HG03575 (cell line): ENCODE measurements around the gene NFATC2.

ENCODE experiments used
- ATAC-seq: cut with Tn5 transposase; IDR thresholded peaks from one replicate; pipeline ENCODE4 v1.9.1; 2021; ENCODE audit not compliant: unreplicated experiment, insufficient number of reproducible peaks, low FRiP score; ENCODE audit errors: extremely low read depth

The NFATC2 gene

DNA sequence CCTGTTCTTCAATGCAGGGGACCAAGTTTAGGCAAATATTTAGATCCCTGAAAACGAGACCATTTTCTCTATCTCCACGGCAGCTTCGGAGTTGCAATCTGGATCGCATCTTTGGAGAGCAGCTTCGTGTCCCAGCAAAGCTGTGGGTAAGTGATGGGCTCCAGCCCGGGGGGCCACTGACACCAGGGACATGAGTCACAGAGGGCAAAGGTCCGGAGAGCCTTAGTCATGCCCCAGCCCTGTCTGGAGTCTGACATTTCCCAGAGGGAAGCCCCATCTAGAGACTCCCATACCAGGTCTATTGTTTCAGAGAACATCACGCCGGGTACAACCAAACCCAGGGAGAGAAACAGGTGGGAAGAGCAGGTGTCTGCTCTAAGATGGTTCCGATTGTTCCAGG, 95.9 kb downstream of the NFATC2 start:
- no peak for ATAC-seq

DNA sequence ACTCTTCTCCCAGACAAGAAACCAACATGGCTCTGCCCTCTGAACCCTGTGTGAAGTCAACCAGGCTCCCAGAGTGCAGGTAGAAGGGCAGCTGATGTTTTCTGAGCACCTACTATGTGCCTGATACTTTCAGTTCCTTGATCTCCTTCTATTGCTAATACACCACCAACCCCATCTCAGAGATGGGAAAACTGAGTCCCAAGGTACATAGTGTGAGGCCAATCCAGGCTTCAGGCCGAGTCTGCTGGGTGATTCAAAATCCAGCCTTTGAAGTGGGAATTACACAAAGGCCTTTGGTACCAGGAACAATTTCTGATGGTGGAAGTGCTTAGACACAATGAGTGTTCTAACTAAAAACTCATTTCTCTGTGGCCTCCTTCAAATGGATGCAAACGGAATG, 96.3 kb downstream of the NFATC2 start:
- ATAC-seq = no peak

DNA sequence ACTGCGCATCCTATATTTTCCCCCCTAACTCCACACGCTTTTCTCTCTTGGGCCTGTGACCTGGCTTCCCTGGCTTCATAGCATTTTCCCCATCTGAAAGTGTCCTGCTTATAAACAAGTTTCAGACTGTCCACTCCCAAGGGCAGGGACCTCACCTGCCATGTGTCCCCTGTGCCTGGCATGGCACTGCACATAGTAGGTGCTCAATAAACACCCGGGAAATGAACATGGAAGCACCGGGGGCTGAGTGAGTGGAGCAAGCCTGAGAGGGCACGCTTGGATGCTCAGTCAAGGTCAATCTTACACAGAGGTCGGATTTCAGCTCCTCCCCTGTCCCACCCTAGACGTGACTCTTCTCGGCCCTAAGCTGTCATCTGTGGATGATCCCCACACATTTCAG, 96.9 kb downstream of the NFATC2 start:
- no peak for ATAC-seq

DNA sequence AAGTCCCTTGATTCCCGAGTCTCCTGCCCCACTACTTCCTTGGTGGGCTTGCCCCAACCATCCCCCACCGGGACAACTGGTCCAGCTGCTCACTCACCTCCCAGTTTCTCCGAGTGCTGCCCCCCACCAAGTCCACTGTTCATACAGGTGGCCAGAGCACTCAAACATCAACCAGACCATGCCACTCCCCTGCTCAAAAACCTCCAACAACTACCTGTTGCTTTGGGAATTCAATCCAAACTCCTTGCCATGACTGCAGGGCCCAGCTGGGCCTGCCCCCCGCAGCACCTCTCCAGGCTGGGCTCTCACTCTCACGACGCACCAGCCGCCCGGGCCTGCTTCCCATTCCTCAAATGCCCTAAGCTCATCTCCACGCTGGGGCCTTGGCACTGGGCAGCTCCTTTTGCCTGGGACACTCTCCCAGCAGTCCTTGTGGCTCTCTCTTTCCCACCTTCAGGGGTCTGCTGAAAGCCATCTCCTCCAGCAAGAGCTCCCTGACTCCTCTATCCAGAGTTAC, 97.5 kb downstream of the NFATC2 start:
- ATAC-seq = no peak

DNA sequence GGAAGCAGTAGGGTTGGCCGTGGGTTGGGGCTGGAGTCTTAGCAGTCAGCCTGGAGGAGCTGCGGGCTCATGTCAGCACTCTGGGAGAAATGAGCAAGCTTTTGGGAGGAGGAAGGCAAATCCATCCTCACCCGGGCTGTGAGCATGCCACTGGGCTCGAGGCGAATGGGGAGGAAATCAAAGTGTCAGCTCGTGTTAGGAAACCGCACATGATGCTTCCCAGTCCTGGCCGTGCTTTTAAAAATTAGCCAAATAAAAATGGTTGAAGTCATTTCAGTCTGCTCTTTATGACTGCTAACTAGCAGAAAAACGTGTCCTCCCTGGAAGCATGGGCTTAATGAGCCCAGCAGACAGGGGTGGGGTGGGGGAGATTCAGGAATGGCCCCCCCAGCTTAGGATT, 98.1 kb downstream of the NFATC2 start:
- ATAC-seq = no peak

DNA sequence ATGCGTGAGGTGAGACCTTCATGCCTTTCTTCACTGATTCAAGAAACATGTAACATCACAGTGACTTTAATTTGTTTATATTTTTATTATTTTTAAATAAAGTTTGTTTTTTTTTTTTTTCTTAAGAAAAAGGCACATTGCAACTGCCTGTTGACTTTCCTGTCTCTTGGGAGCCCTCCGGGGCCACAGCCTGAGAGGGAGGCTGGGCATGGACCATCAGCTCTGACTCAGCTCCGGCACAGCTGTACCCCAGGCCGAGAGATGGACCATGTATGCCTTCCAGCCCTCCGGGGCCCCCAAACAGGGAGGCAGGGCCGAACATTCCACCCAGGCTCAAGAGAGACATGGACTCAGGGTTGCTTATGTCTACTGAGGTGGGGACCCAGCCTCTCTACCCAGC, 99.9 kb downstream of the NFATC2 start:
- no peak for ATAC-seq

DNA sequence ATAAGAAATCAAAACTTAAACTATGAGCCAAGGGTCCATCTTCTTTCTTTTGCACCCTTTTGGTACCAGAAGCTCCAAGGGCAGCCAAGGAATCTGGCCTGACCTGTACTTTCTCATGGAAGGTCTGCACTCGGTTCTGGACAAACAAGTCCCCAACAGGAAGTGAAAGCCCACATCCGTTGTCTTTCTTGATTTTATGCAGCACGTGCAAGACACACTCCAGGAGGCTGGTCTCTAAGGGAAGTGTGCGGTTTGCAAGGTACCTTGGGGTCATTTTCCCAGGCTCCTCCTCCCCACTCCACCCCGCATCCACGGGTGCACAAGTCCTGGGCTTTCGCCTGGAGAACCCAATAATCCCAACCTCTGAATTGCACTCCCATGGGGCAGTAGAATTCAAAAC, 101.9 kb downstream of the NFATC2 start:
- no peak for ATAC-seq

DNA sequence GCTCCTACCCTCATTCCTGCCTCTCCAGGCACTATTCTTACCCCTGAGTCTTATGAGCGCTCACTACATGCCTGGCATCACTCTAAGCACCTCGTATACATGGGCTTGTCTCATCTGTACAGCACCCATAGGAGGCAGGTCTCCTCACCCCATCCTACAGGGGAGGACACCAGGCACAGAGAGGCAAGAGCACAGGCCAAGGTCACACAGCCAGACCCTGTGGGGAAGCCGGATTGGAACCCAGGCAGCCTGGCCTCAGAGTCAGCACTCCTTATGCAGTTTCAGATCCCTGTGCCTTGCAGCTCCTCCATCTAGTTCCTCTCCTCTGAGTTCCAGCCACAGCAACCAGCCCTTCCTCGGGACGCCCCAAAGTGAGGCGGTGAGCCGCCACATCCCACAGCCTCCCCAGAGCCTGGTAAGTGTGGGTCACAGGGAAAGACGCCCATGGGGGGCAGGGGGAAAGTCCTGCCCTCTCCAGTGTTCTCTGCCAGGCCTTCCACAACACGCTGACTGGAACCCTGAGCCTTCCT, 103.3 kb downstream of the NFATC2 start:
- no peak for ATAC-seq

DNA sequence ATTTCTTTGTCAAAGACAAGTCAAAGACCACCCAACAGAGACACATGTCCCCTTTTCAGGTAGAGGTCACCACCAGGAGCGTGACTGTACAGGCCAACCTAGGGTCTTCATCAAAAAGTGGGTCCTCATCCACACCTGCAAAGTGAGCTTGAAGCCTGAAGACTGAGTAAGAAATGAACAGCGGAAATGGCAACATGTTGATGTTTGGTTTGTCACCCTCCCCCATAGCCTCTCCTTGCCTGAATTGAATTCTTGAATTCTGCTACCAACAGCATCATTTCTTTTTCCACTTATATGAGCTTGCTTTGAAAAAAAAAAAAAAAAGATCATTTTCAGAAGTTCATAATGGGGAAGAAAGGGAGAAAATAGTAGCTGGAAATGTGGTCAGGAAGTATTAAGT, 104.4 kb downstream of the NFATC2 start:
- no peak for ATAC-seq

DNA sequence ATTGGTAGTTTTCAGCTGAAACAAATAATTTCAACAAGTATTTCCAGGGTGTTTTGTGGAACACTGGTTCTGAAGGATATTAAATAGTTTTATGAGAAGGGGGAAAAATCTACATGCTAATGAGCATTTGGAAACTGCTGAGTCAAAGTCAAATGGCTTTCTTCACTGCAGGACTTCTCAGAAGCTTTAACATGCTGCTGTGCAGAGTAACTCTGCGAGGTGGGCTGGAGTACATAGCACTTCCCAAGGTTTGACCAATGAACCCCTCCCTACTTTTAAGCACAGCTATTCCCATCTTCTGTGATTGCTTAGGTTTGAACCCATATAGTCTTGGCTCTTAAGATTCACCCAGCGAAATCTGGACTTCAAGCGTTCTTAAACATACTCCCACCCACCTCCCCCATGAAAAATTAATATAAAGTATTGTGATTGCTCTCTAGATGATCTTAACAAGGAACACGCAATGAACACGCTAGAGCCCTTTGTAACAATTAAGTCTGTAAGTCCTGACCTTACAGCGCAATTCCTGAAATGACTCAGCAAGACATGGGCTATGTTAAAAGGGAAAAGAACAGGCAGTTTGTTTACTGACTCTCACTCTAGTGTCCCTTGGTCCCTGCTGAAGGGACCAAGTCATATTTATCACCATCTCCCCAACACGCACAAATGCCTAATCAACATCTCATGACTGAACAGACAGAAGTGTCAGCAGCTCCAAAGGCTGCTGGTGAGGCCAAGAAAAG, 105.2 kb downstream of the NFATC2 start:
- no peak for ATAC-seq

DNA sequence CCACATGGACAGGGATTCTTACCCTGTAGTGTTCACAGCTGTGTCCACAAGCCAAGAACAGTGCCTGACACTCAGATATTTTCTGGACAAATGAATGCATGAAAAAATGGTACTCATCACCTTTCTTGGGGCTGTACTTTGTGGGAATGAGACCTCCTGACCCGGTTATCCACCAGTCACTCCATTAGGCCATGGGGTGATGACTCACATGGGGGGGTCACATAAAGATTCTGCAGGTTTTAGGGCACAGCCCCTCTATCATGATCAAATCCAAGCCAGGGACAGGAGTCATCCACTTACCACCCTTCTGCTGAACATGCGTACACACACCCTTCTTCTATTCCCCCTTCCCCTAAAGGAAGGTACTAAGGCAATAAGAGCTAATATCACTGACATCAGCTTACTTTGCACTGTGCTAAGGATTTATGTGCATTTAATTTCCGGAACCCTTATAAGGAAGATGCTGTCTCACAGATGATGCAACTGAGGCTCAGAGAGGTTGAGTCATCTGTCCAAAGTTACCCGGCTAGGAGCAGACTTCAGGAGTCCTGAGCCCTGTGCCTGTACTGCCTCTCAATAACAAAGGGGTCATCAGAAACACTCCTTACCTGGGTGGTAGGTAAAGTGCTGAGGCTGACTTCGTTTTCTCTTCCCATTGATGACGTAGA, 107.8 kb downstream of the NFATC2 start:
- ATAC-seq = no peak

DNA sequence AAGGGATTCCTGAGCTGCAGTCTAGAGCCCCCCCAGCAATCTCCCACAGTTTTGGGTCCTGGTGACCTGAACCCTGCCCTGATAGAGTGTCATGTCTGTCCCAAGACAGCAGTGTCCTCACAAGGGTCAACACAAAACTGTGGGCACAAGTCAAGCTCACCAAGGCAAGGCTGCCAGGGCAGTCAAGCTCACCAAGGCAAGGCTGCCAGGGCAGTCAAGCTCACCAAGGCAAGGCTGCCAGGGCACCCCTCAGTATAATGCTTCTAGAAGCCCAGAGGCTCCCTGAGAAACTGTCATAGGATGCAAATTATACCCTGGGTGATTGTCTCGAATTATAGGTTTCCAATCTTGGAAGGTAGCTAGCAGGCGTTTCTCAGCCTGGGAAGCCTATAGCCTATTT, 108.5 kb downstream of the NFATC2 start:
- ATAC-seq = no peak

DNA sequence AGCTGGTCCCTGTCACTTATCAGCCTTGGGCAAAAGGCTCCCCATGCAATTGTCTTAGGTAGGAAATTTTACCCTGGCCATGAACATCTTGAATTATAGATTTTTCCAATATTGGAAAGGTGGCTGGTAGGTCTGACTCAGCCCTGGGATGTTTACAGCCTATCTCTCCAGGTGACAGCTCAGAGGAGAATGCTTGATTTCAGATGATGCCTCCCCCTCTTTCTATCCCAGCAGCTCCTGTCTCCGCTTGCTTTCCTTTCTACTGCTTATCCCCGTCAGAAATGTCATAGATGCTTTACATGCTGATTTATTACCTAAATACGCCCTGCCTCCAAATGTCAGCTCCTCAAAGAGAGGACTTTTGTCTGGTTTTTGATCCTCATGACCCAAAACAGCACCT, 109.6 kb downstream of the NFATC2 start:
- no peak for ATAC-seq

DNA sequence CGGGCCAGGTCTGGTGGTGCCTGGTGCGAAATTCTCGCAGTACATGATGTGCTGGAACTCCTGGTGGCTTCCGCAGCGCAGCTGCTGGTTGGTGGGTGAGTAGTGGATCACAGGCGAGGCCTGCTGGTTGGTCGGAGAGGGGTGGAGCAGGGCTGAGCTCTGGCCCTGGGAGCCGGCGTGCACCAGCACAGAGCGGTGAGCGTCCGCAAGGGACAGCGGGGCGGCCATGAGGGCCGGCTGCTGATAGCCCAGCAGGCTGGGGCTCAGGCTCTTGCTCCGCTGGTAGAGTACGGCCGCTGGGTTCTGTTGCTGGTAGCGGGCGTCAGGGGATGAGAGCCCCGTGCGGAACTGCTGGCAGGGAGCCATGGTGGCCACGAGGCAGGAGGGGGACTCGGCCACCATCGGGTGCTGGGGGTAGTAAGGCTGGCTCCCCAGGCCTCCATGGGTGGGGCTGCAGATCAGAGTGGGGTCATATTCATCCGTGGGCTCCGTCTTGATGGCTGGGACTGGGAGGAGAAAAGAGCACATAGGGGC, 110.2 kb downstream of the NFATC2 start:
- no peak for ATAC-seq

DNA sequence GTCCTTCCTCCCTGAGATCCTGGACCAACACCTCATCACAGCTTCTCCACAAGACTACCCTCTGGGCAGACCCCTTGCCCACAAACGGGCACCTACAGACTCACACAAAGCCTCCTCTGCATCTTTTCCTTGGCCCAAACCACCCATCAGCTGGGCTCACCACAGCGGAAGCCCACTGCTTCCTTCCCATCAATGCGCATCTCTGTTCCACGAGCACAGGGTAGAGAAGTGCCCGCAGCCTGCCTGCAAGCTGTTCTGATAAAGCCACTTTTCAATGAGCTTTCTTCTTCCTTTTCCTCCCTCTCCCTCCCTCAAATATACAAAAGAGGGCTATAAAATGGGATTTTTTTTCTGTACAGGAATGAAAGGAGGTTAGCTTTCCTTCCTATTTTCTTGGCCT, 111.2 kb downstream of the NFATC2 start:
- no peak for ATAC-seq

DNA sequence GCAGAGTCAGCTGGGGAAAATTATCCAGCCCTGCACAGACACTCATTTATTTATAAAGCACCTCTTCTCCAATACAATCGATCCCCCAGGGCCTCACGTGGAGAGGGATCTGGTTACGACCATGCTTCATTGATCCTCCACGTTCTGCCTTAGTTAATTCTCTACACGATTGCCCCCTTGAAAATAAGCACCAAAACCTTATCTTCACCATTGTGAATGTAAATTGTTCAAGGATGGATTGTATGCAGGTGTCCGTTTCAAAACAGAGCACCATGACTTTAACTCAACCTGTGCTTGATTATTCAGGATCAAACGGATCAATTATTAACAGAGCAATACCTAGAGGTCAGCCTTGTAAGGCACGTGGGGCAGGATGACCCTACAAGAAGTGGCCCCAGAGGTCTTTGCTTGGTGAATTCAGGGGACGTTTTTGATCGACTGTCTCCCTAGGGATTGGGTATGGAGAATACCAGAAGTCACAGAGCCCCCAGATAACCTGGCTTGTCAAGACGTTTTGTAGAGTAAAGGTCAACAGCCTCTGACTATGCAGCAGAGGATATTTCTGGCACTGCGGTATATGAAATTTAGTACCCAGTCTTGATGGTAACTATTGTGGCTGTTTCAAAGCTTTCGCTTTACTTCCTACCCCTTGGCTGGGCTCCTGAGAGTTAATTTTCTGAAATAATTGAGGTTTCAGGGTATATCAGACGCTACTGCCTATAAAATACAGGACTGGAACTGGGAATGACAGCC, 112.1 kb downstream of the NFATC2 start:
- no peak for ATAC-seq

DNA sequence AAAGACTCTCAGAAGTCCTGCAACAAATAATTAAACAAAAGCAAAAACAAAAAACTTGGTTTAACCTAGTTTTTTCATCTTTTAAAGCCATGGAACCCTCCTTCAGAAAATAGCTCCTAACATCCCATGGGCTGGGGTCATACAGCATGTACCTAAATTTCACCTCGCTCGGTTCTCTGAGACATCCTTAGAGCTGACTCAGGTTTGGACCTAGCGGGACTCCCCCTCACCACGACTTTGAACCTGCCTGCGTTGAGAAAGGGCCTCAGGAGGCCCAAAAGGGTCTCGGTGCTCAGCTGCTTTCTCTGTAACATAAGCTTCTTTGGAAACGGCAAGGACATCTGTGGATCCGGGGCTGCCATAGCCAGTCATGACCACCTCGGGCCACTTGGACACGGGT, 112.8 kb downstream of the NFATC2 start:
- ATAC-seq = no peak

DNA sequence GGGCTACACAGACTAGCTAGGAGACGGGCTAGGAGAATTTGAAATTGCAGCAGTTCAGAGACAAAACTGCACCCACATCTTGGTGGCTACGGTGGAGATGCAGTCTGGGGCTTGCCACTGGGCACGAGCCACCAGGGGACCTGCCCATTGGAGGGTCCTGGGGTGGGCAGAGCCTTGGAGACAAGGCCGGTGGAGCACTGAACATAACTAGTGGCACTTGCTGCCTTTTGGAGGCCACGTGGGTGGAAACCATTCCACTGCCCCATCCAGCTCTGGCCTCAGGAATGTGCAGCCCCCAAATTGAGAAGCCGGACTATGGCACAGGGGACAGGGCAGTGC, 113.4 kb downstream of the NFATC2 start:
- ATAC-seq = no peak

DNA sequence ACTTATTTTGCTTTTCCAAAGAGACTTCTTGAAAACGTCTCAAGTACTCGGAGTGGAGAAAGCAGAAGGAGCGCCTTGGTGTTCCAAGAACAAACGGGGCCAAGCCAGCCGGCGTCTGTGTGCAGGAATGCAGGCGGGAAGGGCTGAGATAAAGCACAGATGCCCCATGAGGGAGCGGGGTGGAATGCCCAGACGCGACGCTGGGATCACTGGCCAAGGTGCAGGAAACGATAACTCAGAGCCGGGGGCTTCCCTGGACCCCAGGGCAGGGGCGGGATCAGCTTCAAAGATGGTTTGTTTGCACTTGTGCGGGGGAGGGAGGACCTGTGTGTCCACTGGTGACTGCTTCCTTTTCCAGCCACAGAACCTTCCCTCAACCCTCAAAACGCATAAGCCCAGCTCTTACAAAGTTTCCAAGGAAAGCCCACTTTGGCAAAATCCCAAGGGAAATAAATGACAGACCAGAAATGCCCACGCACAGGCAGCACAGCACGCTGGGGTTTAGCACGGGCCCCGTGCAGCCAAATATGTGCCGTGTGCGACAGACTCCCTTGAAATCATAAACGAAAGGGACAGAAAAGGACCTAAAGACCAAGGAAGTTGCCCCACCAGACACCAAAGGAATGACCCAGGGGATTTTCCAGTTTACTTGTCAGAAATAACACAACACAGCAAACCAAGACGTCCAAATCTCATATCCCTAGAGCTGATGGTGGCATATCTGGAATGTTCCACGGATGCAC, 113.9 kb downstream of the NFATC2 start:
- ATAC-seq = no peak
